ENCODE data around the gene KCNK15.

DNA sequence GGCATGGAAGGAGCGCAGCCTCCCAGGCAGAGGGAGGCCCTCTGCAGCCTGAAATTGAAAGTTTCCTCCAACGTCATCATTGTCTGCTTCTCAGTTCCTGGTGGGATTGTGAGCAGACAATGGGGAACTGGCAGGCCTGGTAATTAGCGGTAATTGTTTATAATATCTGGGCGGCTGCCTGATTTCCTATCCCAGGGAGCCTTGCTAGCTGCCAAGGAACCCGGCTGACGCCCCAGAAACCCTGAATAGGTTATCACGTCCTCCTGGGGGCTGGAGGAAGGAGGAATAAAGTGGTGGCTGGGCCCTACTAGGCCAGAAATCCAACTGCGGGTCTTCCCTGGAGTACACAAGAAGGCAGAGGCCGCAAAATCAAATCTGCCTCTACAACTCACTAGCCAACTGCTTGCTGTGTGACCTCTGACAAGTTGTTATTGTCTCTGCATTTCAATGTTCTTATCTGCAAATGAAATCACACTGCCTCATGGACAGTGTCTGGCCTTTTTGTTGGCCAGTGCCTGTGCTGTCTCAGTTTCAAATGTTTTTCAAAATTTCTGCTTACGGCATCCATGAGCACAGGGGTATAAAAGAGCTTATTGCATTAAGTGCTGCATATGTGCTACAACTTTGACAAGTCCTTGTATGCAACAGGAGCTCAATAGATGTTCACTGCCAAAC lies 16.9 kb downstream of the KCNK15 start:
- TF ChIP-seq, protein P1, sequence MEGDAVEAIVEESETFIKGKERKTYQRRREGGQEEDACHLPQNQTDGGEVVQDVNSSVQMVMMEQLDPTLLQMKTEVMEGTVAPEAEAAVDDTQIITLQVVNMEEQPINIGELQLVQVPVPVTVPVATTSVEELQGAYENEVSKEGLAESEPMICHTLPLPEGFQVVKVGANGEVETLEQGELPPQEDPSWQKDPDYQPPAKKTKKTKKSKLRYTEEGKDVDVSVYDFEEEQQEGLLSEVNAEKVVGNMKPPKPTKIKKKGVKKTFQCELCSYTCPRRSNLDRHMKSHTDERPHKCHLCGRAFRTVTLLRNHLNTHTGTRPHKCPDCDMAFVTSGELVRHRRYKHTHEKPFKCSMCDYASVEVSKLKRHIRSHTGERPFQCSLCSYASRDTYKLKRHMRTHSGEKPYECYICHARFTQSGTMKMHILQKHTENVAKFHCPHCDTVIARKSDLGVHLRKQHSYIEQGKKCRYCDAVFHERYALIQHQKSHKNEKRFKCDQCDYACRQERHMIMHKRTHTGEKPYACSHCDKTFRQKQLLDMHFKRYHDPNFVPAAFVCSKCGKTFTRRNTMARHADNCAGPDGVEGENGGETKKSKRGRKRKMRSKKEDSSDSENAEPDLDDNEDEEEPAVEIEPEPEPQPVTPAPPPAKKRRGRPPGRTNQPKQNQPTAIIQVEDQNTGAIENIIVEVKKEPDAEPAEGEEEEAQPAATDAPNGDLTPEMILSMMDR (IDR thresholded peaks at IDR 0.05; ENCODE audit: low read depth, low read length): no peak
- no peak for TF ChIP-seq EZH2phosphoT487 (IDR thresholded peaks at IDR 0.05; ENCODE audit: low read depth)

Data from OCI-LY3 (cell line).